ENCODE data around the gene FUZ. TPM values are rescaled to one million over a fixed set of nuclear protein-coding genes. Genes with fewer than 3 reads are reported as not detected.

Gene FUZ
- polyA plus RNA-seq, 1 of the 3 experiments (the other 2 are of a cell fraction) = 29.9 TPM

DNA sequence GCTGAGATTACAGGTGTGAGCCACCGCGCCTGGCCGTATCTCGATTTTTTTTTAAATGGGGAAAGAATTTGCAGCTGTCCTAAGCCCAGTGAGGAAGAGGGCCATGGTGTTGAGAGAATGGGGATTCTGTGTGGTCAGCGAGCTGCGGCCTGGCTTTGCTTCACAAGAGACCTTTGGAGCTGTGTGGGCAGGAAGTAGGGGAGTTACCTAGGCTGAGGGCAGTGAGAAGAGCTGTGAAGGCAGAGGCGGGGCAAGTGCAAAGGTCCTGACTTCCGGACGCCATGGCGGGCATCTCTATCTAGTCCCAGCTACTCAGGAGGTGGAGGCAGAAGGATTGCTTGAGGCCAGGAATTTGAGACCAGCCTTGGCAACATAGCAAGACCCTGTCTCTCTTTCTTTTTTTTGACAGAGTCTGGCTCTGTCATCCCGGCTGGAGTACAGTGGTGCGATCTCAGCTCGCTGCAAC is 41.4 kb downstream of the FUZ start:
- ChIA-PET POLR2A (interaction anchor here (0.6 to 1.4 kb wide), 2 partner anchors 42 to 79 kb away, joined by 3 to 4 read pairs; partner anchors contain the start of gene FUZ), CTCF (no interaction called here)
- Histone ChIP-seq H3K9me3 (no peaks in the 10 kb centered on the region), H4K20me1 (ENCODE audit: insufficient read depth) (peaks cover 13% of the 10 kb centered on the region), H3K27me3 (ENCODE audit: insufficient read depth) (no peaks in the 10 kb centered on the region), H3K27ac (ENCODE audit: low read depth in 2 of 2, low read length in 1 of 2) (no peak overlapping the region), H3K79me2 (ENCODE audit: insufficient read depth) (peaks cover 98% of the 10 kb centered on the region), H3K9me2 (no peaks in the 10 kb centered on the region), H3K36me3 (replicated peaks in 1 of 2; ENCODE audit: control insufficient read depth in 1 of 2, insufficient read depth in 2 of 2, low read length in 1 of 2) (no peaks in the 10 kb centered on the region), H3K4me3 (ENCODE audit: low read depth in 2 of 2, low read length in 1 of 2) (no peak overlapping the region), H3K9ac (no peak overlapping the region), H3F3A (replicated peaks; ENCODE audit: insufficient read depth) (no peaks in the 10 kb centered on the region), H3K4me1 (ENCODE audit: control insufficient read depth in 1 of 2, insufficient read depth in 2 of 2, low read depth in 1 of 2, low read length in 1 of 2) (peaks cover 0 to 10% of the 10 kb centered on the region in 2 experiments; a peak in 1 of 4 replicates), H3K4me2 (no peak overlapping the region), H2AFZ (ENCODE audit: low read depth) (no peak overlapping the region)
- 94% methylated on average over 13 of the region's 13 CpGs for WGBS (ENCODE audit: low lambda C conversion rate)
- TF ChIP-seq YY1 (IDR thresholded peaks at IDR 0.05; ENCODE audit: low read depth) (no peak), EP300 (IDR thresholded peaks at IDR 0.05; ENCODE audit: borderline replicate concordance in 1 of 2, low read depth in 1 of 2, low read length in 1 of 2) (no peak), NFIC (IDR thresholded peaks at IDR 0.05; ENCODE audit: borderline replicate concordance) (no peak), SMC3 (IDR thresholded peaks at IDR 0.05; ENCODE audit: low read depth, low read length) (no peak), TEAD4 (IDR thresholded peaks at IDR 0.05; ENCODE audit: borderline replicate concordance, insufficient read depth) (no peak), TCF12 (IDR thresholded peaks at IDR 0.05) (no peak), RCOR1 (IDR thresholded peaks at IDR 0.05; ENCODE audit: low read length) (no peak), FOXM1 (IDR thresholded peaks at IDR 0.05; ENCODE audit: low read depth) (no peak), TAF1 (IDR thresholded peaks at IDR 0.05; ENCODE audit: borderline replicate concordance, low read depth, low read length) (no peak), SIN3A (IDR thresholded peaks at IDR 0.05; ENCODE audit: borderline replicate concordance, low read depth, low read length) (no peak), RAD21 (IDR thresholded peaks at IDR 0.05; ENCODE audit: low read length) (no peak)
- TF ChIP-seq, protein P1, sequence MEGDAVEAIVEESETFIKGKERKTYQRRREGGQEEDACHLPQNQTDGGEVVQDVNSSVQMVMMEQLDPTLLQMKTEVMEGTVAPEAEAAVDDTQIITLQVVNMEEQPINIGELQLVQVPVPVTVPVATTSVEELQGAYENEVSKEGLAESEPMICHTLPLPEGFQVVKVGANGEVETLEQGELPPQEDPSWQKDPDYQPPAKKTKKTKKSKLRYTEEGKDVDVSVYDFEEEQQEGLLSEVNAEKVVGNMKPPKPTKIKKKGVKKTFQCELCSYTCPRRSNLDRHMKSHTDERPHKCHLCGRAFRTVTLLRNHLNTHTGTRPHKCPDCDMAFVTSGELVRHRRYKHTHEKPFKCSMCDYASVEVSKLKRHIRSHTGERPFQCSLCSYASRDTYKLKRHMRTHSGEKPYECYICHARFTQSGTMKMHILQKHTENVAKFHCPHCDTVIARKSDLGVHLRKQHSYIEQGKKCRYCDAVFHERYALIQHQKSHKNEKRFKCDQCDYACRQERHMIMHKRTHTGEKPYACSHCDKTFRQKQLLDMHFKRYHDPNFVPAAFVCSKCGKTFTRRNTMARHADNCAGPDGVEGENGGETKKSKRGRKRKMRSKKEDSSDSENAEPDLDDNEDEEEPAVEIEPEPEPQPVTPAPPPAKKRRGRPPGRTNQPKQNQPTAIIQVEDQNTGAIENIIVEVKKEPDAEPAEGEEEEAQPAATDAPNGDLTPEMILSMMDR (IDR thresholded peaks at IDR 0.05) = no peak
- TF ChIP-seq, protein P2, sequence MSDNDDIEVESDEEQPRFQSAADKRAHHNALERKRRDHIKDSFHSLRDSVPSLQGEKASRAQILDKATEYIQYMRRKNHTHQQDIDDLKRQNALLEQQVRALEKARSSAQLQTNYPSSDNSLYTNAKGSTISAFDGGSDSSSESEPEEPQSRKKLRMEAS (IDR thresholded peaks at IDR 0.05; ENCODE audit: low read depth) = no peak
- TF ChIP-seq, protein P3, sequence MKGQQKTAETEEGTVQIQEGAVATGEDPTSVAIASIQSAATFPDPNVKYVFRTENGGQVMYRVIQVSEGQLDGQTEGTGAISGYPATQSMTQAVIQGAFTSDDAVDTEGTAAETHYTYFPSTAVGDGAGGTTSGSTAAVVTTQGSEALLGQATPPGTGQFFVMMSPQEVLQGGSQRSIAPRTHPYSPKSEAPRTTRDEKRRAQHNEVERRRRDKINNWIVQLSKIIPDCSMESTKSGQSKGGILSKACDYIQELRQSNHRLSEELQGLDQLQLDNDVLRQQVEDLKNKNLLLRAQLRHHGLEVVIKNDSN (IDR thresholded peaks at IDR 0.05; ENCODE audit: borderline replicate concordance, low read depth) = no peak
- DNase-seq = no peak

DNA sequence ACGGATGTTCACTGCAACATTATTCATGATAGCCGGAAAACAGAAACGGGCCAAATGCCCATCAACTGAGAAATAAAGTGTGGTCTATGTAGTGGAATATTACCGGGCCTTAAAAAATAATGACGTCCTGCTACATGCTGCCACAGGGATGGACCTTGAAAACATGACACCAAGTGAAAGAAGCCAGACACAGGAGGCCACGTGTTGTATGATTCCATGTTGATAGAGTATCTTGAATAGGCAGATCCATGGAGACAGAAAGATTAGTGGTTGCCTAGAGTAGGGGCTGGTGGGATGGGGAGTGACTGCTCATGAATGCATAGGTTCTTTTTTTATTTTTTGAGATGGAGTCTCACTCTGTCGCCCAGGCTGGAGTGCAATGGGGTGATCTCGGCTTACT is 42.6 kb downstream of the FUZ start:
- Histone ChIP-seq H3K9ac (no peak overlapping the region), H3K9me2 (no peaks in the 10 kb centered on the region), H4K20me1 (ENCODE audit: insufficient read depth) (peaks cover 13% of the 10 kb centered on the region), H3F3A (replicated peaks; ENCODE audit: insufficient read depth) (peaks cover 4% of the 10 kb centered on the region), H3K4me1 (ENCODE audit: control insufficient read depth in 1 of 2, insufficient read depth in 2 of 2, low read depth in 1 of 2, low read length in 1 of 2) (peaks cover 6 to 16% of the 10 kb centered on the region in 2 experiments; a peak in 2 of 4 replicates), H3K4me2 (no peak overlapping the region), H3K27ac (ENCODE audit: low read depth in 2 of 2, low read length in 1 of 2) (no peak overlapping the region), H3K27me3 (ENCODE audit: insufficient read depth) (no peaks in the 10 kb centered on the region), H3K4me3 (ENCODE audit: low read depth in 2 of 2, low read length in 1 of 2) (no peak overlapping the region), H3K9me3 (no peaks in the 10 kb centered on the region), H3K36me3 (replicated peaks in 1 of 2; ENCODE audit: control insufficient read depth in 1 of 2, insufficient read depth in 2 of 2, low read length in 1 of 2) (no peaks in the 10 kb centered on the region), H3K79me2 (ENCODE audit: insufficient read depth) (peaks cover 86% of the 10 kb centered on the region), H2AFZ (ENCODE audit: low read depth) (no peak overlapping the region)
- WGBS (ENCODE audit: low lambda C conversion rate) = 92% methylated on average over 8 of the region's 8 CpGs
- TF ChIP-seq MXI1 (IDR thresholded peaks at IDR 0.05; ENCODE audit: low read depth, low read length) = no peak
- no peak for TF ChIP-seq FOXJ3 (CRISPR knock-in tag; IDR thresholded peaks at IDR 0.05)
- TF ChIP-seq, protein P4, sequence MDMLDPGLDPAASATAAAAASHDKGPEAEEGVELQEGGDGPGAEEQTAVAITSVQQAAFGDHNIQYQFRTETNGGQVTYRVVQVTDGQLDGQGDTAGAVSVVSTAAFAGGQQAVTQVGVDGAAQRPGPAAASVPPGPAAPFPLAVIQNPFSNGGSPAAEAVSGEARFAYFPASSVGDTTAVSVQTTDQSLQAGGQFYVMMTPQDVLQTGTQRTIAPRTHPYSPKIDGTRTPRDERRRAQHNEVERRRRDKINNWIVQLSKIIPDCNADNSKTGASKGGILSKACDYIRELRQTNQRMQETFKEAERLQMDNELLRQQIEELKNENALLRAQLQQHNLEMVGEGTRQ (IDR thresholded peaks at IDR 0.05; ENCODE audit: borderline replicate concordance, low read depth, low read length) = no peak
- TF ChIP-seq, protein P5, sequence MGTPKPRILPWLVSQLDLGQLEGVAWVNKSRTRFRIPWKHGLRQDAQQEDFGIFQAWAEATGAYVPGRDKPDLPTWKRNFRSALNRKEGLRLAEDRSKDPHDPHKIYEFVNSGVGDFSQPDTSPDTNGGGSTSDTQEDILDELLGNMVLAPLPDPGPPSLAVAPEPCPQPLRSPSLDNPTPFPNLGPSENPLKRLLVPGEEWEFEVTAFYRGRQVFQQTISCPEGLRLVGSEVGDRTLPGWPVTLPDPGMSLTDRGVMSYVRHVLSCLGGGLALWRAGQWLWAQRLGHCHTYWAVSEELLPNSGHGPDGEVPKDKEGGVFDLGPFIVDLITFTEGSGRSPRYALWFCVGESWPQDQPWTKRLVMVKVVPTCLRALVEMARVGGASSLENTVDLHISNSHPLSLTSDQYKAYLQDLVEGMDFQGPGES (IDR thresholded peaks at IDR 0.05; ENCODE audit: low read depth, low read length) = no peak
- no peak for TF ChIP-seq RCOR1 (IDR thresholded peaks at IDR 0.05; ENCODE audit: low read length)
- no peak for TF ChIP-seq TCF12 (IDR thresholded peaks at IDR 0.05)
- TF ChIP-seq MEF2A (IDR thresholded peaks at IDR 0.05; ENCODE audit: borderline replicate concordance, low read depth) = no peak
- TF ChIP-seq FOXM1 (IDR thresholded peaks at IDR 0.05; ENCODE audit: low read depth) = no peak
- no peak for TF ChIP-seq NRF1 (IDR thresholded peaks at IDR 0.05; ENCODE audit: low read depth, low read length)
- no peak for DNase-seq
- POLR2A ChIA-PET = interaction anchor here (1.4 kb wide), 1 partner anchor 43 kb away, joined by 3 read pairs; the partner anchor contains the start of gene FUZ
- CTCF ChIA-PET = interaction anchor here (0.7 kb wide), 1 partner anchor 15 kb away, joined by 3 read pairs; no protein-coding TSS in a partner anchor

Measured in SK-N-SH (cell line).